Measurements from ENCODE around the gene TCN2. TPM values are rescaled to one million over a fixed set of nuclear protein-coding genes. Genes with fewer than 3 reads are reported as not detected.

Gene TCN2
- total and polyA plus RNA-seq, 10 of the 15 experiments (the other 5 are each of a cell fraction or from before 2014, with no cell fraction given) = 5.4 to 21.8 (median 11.0) TPM

GRCh38 chr22:30643055-30643875, 36.3 kb downstream of the TCN2 start:
- Histone ChIP-seq H3K36me3 (ENCODE audit: control insufficient read depth in 2 of 2, insufficient read depth in 2 of 2, low read length in 1 of 2) (no peaks in the 10 kb centered on the region; a peak in 2 of 4 replicates), H2AFZ (ENCODE audit: control insufficient read depth, low read depth, low read length) (no peak overlapping the region), H3K4me3 (no peak overlapping the region), H3K4me1 (ENCODE audit: control insufficient read depth, insufficient read depth, low read length) (peaks cover 4% of the 10 kb centered on the region; the same call in 1 of the 2 replicates), H3K27me3 (replicated peaks in 1 of 2; ENCODE audit: control insufficient read depth in 2 of 2, insufficient read depth in 2 of 2, low read length in 1 of 2) (no peaks in the 10 kb centered on the region), H4K20me1 (ENCODE audit: control insufficient read depth, insufficient read depth) (no peaks in the 10 kb centered on the region), H3K79me2 (ENCODE audit: control insufficient read depth, insufficient read depth, low read length) (no peaks in the 10 kb centered on the region), H3K4me2 (ENCODE audit: control insufficient read depth, insufficient read depth) (no peak overlapping the region), H3K9me3 (replicated peaks; ENCODE audit: control insufficient read depth, insufficient read depth, low read length) (no peaks in the 10 kb centered on the region; the same call in 2 of the 3 replicates), H3K9ac (ENCODE audit: control insufficient read depth, insufficient read depth, low read length) (no peak overlapping the region), H3K27ac (ENCODE audit: control insufficient read depth, insufficient read depth) (no peak overlapping the region)
- BruUV-seq (replicated peaks) = no TSS peak
- ChIA-PET RAD21 (ENCODE audit: unreplicated experiment) (interaction anchor here (0.9 kb wide), 1 partner anchor 77 kb away, joined by 3 read pairs; no protein-coding TSS in a partner anchor), SMC1A (ENCODE audit: uncharacterized antibody, unreplicated experiment) (interaction anchor here (0.9 kb wide), 1 partner anchor 156 kb away, joined by 4 read pairs; no protein-coding TSS in a partner anchor), CTCF (interaction anchor here (1.6 to 2.0 kb wide), 2 partner anchors 9 to 277 kb away, joined by 4 to 6 read pairs; no protein-coding TSS in a partner anchor), POLR2A (no interaction called here)
- 83% methylated on average over 16 of the region's 16 CpGs for WGBS (ENCODE audit: insufficient coverage, insufficient replicate concordance, low lambda C conversion rate, missing lambda C conversion rate)
- TF ChIP-seq CEBPB (IDR thresholded peaks at IDR 0.05; ENCODE audit: borderline replicate concordance in 1 of 2, low read depth in 2 of 2, low read length in 2 of 2) = no peak
- no peak for TF ChIP-seq RCOR1 (conservative IDR thresholded peaks at IDR 0.05; ENCODE audit: low read depth, low read length)
- no peak for TF ChIP-seq BACH1 (IDR thresholded peaks at IDR 0.05; ENCODE audit: borderline replicate concordance)
- TF ChIP-seq KLF5 (IDR thresholded peaks at IDR 0.05; ENCODE audit: partially characterized antibody) = no peak
- TF ChIP-seq MEF2A (IDR thresholded peaks at IDR 0.05; ENCODE audit: insufficient read depth, low read depth, low read length) = no peak
- no peak for TF ChIP-seq POLR2AphosphoS5 (IDR thresholded peaks at IDR 0.05; ENCODE audit: low read length)
- no peak for TF ChIP-seq SMAD5 (IDR thresholded peaks at IDR 0.05; ENCODE audit: low read depth)
- no peak for TF ChIP-seq NFYA (IDR thresholded peaks at IDR 0.05; ENCODE audit: borderline replicate concordance, low read depth, low read length)
- TF ChIP-seq DPF2 (IDR thresholded peaks at IDR 0.05) = no peak
- TF ChIP-seq, protein P1, sequence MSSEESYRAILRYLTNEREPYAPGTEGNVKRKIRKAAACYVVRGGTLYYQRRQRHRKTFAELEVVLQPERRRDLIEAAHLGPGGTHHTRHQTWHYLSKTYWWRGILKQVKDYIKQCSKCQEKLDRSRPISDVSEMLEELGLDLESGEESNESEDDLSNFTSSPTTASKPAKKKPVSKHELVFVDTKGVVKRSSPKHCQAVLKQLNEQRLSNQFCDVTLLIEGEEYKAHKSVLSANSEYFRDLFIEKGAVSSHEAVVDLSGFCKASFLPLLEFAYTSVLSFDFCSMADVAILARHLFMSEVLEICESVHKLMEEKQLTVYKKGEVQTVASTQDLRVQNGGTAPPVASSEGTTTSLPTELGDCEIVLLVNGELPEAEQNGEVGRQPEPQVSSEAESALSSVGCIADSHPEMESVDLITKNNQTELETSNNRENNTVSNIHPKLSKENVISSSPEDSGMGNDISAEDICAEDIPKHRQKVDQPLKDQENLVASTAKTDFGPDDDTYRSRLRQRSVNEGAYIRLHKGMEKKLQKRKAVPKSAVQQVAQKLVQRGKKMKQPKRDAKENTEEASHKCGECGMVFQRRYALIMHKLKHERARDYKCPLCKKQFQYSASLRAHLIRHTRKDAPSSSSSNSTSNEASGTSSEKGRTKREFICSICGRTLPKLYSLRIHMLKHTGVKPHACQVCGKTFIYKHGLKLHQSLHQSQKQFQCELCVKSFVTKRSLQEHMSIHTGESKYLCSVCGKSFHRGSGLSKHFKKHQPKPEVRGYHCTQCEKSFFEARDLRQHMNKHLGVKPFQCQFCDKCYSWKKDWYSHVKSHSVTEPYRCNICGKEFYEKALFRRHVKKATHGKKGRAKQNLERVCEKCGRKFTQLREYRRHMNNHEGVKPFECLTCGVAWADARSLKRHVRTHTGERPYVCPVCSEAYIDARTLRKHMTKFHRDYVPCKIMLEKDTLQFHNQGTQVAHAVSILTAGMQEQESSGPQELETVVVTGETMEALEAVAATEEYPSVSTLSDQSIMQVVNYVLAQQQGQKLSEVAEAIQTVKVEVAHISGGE (CRISPR knock-in tag; IDR thresholded peaks at IDR 0.05) = no peak
- TF ChIP-seq NFIC (IDR thresholded peaks at IDR 0.05; ENCODE audit: low read depth, low read length) = no peak
- intact Hi-C loops (cut with micrococcal nuclease; ENCODE audit: unreplicated experiment) (no loop called here), in situ Hi-C loops (cut with MboI) (loop anchor here (25.0 kb wide), 1 partner anchor 269 kb away; no protein-coding TSS in a partner anchor)
- FAIRE-seq (no peak), DNase-seq (ENCODE audit: low read depth, low spot score) (no peak), ATAC-seq (no peak; the same call in none of the 3 replicates)

Measured in GM12878 (cell line).